Endothelial cell of umbilical vein (primary cell): ENCODE data around the gene RALGPS1. TPM values are rescaled to one million over a fixed set of nuclear protein-coding genes. Genes with fewer than 3 reads are reported as not detected.

ENCODE experiments used
- BruUV-seq: library from RNA; stranded (reverse); fragments of 400-500 nt; replicated peaks from 2 replicates; lab custom pipeline; 2021; lab: Mats Ljungman, UMichigan
- CTCF ChIA-PET: fragments of 300-600, 350-600 bp; sonication (Branson Sonifier 250); formaldehyde crosslinking; loops from one replicate; lab custom pipeline; 2021; ENCODE audit warnings: antibody characterized with exemption, inconsistent platforms; lab: Charles Lee
- POLR2A ChIA-PET: fragments of 300-600, 350-600 bp; sonication (Branson Sonifier 250); formaldehyde crosslinking; loops from one replicate; lab custom pipeline; 2021; ENCODE audit warnings: antibody characterized with exemption, inconsistent platforms; lab: Charles Lee
- DNase-seq: peaks from one replicate; pipeline ENCODE4 v3.0.0-alpha.2; 2011; ENCODE audit warnings: low read depth, low spot score
- FAIRE-seq: peaks from 2 replicates; lab custom pipeline; 2011; peaks lifted over from hg19 to GRCh38; lab: Jason Lieb, UNC
- H2AFZ ChIP-seq: 2 replicates; pipeline ENCODE4 v1.6.0; 2012; ENCODE audit warnings: low read depth, low read length, control low read depth, inconsistent platforms
- H3K27ac ChIP-seq: 2 replicates; pipeline ENCODE4 v1.5.1; 2011; ENCODE audit warnings: low read depth, mild to moderate bottlenecking, control low read depth, low read length, moderate library complexity; ENCODE audit not compliant: insufficient read depth
- H3K27me3 ChIP-seq, 2 experiments: 2 replicates each; pipeline versions ENCODE4 v1.6.0 to v1.6.1; 2011; ENCODE audit warnings: low read length in 2 of 2, mixed read lengths in 1 of 2; ENCODE audit not compliant: control insufficient read depth in 2 of 2, insufficient read depth in 2 of 2
- H3K36me3 ChIP-seq, 2 experiments: 2 replicates in 1 of 2; 3 replicates in 1 of 2; pipeline ENCODE4 v1.5.1; 2011; ENCODE audit warnings: low read length in 2 of 2, mild to moderate bottlenecking in 1 of 2, moderate library complexity in 1 of 2; ENCODE audit not compliant: control insufficient read depth in 2 of 2, insufficient read depth in 2 of 2; ENCODE audit errors: extremely low read depth in 1 of 2
- H3K4me1 ChIP-seq: 3 replicates; pipeline ENCODE4 v1.5.1; 2011; ENCODE audit warnings: mild to moderate bottlenecking, low read length; ENCODE audit not compliant: control insufficient read depth, insufficient read depth; ENCODE audit errors: extremely low read depth
- H3K4me2 ChIP-seq: 2 replicates; pipeline ENCODE4 v1.6.1; 2011; ENCODE audit warnings: low read length, control low read depth, mixed read lengths; ENCODE audit not compliant: insufficient read depth
- H3K4me3 ChIP-seq, 3 experiments: fragments of 200-600 bp in 1 of 3; sonication (generic), shearing (Covaris generic) in 1 of 3; replicated peaks in 1 of 3; 2 replicates each; pipeline ENCODE4 v1.5.1; 2011 to 2016; ENCODE audit warnings: control low read depth in 3 of 3, low read length in 3 of 3, mild to moderate bottlenecking in 2 of 3, inconsistent platforms in 1 of 3, low read depth in 1 of 3, moderate library complexity in 1 of 3; ENCODE audit not compliant: insufficient read depth in 1 of 3
- H3K79me2 ChIP-seq: 2 replicates; pipeline ENCODE4 v1.6.0; 2012; ENCODE audit warnings: low read length, inconsistent platforms; ENCODE audit not compliant: control insufficient read depth, insufficient read depth
- H3K9ac ChIP-seq: replicated peaks from 2 replicates; pipeline ENCODE3; 2011; ENCODE audit warnings: low read length, control low read depth; ENCODE audit not compliant: insufficient read depth; ENCODE audit errors: extremely low read depth
- H3K9me1 ChIP-seq: replicated peaks from 3 replicates; pipeline ENCODE4 v1.6.0; 2011; ENCODE audit warnings: mild to moderate bottlenecking, low read length; ENCODE audit not compliant: control insufficient read depth, insufficient read depth; ENCODE audit errors: extremely low read depth
- H3K9me3 ChIP-seq: replicated peaks from 2 replicates; pipeline ENCODE4 v1.5.1; 2012; ENCODE audit warnings: low read length, inconsistent platforms; ENCODE audit not compliant: control insufficient read depth, insufficient read depth
- H4K20me1 ChIP-seq: replicated peaks from 2 replicates; pipeline ENCODE3; 2011; ENCODE audit warnings: mild to moderate bottlenecking, low read length; ENCODE audit not compliant: control insufficient read depth, insufficient read depth; ENCODE audit errors: extremely low read depth
- FOS ChIP-seq: IDR thresholded peaks from 2 replicates; pipeline ENCODE4 v1.6.1; 2011; ENCODE audit warnings: mild to moderate bottlenecking, low read length, moderate library complexity, borderline replicate concordance; ENCODE audit not compliant: insufficient read depth
- POLR2AphosphoS5 ChIP-seq: IDR thresholded peaks from 2 replicates; pipeline ENCODE4 v1.6.1; 2012; ENCODE audit warnings: low read depth, mild to moderate bottlenecking, control low read depth, low read length, moderate library complexity; ENCODE audit not compliant: insufficient read depth
- dilution Hi-C: fragments of 300-500 bp; cut with MboI; formaldehyde crosslinking; loops from one replicate; pipeline ENCODE4 v1.15.0; 2019; ENCODE audit warnings: low sequenced_read_pairs; ENCODE audit not compliant: extremely low pct_ligation_motif_present
- intact Hi-C: fragments of 100-400 bp; cut with micrococcal nuclease; formaldehyde crosslinking; loops from one replicate; pipeline ENCODE4 v1.10.0; 2022
- polyA plus RNA-seq, 4 experiments: library from polyadenylated mRNA; depleted of rRNA in 3 of 4; stranded (reverse) in 3 of 4; unstranded in 1 of 4; fragments of >200 nt; gene quantifications; 2 replicates each; pipeline versions ENCODE4 v1.2.1 to v1.2.3, GENCODE V29; 2011 to 2012; ENCODE audit warnings: missing spikeins in 1 of 4
- total RNA-seq: library from RNA; stranded (reverse); gene quantifications from 2 replicates; pipeline ENCODE4 v1.2.3, GENCODE V29; 2021

The RALGPS1 gene
- total and polyA plus RNA-seq, 2 donors (not counting 3 experiments of a cell fraction or from before 2014, with no cell fraction given), result 3.8 to 5.5 TPM

DNA sequence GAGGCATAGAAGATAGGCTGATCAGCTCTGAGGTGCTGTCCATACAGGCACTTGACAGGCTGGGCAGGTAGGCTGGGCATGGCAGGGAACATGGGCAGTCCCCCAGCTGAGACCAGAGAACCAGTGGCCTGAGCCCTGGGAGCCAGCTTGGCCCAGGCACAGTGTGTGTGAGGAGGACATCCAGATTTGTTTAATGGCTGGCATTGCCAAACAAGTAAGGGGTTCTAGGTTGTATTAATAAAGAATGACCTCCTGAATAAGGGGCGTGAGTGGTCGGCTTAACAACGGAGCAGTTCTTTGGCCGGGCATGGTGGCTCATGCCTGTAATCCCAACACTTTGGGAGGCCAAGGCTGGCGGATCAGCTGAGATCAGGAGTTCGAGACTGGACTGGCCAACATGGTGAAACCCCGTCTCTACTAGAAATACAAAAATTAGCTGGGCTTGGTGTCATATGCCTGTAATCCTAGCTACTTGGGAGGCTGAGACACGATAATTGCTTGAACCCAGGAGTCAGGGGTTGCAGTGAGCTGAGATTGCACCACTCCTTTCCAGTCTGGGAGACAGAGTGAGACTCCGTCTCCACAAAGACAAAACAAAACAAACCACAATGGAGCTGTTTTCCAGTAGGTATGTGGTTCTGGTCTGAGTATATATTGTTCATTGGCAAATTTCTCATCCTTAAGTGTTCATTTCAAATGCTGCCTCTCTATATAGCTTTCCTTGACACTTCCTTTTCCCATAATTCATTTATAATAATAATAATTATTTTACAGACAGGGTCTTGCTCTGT is 151.7 kb downstream of the RALGPS1 start:
- H4K20me1 ChIP-seq, result no peaks in the 10 kb centered on the region
- H3K27ac ChIP-seq, result peak overlapping the region; percentile 75
- FAIRE-seq (no peak), DNase-seq (no peak)
- H3K36me3 ChIP-seq, result no peaks in the 10 kb centered on the region
- no peaks in the 10 kb centered on the region for H3K27me3 ChIP-seq
- H2AFZ ChIP-seq, result peak overlapping the region; percentile 7
- TF ChIP-seq POLR2AphosphoS5, result no peak
- CTCF ChIA-PET, result interaction anchor here (0.8 to 2.8 kb wide), 4 partner anchors 9 to 37 kb away, joined by 3 to 10 read pairs (median 4); no protein-coding TSS in a partner anchor
- no peak overlapping the region for H3K4me3 ChIP-seq
- peak overlapping the region; percentile 59 for H3K4me2 ChIP-seq
- H3K9me3 ChIP-seq, result no peaks in the 10 kb centered on the region
- no peaks in the 10 kb centered on the region for H3K9me1 ChIP-seq
- H3K9ac ChIP-seq, result no peak overlapping the region
- H3K79me2 ChIP-seq, result no peaks in the 10 kb centered on the region
- BruUV-seq, result no TSS peak
- dilution Hi-C loops (no loop called here), intact Hi-C loops (no loop called here)
- peaks cover 13% of the 10 kb centered on the region for H3K4me1 ChIP-seq
- POLR2A ChIA-PET, result no interaction called here

DNA sequence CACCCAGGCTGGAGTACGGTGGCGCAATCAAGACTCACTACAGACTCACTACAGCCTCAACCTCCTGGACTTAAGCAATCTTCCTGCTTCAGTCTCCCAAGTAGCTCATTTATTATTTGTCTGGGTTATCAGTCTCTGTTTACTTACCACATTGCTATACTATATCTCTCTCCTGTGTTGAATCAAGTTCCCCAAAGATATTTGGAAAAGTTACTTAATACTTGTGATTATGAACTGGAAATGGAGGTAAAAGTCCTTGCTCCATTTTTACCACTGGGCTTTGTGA is 152.2 kb downstream of the RALGPS1 start:
- FAIRE-seq (no peak), DNase-seq (no peak)
- H2AFZ ChIP-seq, result no peak overlapping the region
- H3K27me3 ChIP-seq, result no peaks in the 10 kb centered on the region
- no peaks in the 10 kb centered on the region for H3K9me1 ChIP-seq
- no peak overlapping the region for H3K4me3 ChIP-seq
- no peak overlapping the region for H3K27ac ChIP-seq
- H3K36me3 ChIP-seq, result no peaks in the 10 kb centered on the region
- H3K79me2 ChIP-seq, result no peaks in the 10 kb centered on the region
- ChIA-PET POLR2A (no interaction called here), CTCF (interaction anchor here (0.8 to 2.8 kb wide), 4 partner anchors 8 to 37 kb away, joined by 3 to 10 read pairs (median 4); no protein-coding TSS in a partner anchor)
- H3K4me2 ChIP-seq, result no peak overlapping the region
- intact Hi-C loops, result no loop called here
- no peaks in the 10 kb centered on the region for H4K20me1 ChIP-seq
- H3K4me1 ChIP-seq, result peaks cover 13% of the 10 kb centered on the region
- no TSS peak for BruUV-seq
- no peaks in the 10 kb centered on the region for H3K9me3 ChIP-seq
- dilution Hi-C loops, result no loop called here
- no peak for TF ChIP-seq FOS
- H3K9ac ChIP-seq, result no peak overlapping the region
